Smooth muscle cell of the brain vasculature (primary cell): ENCODE results near the gene GALNT17.
"Not testable (repeated sequence)": the region's sequence is repeated elsewhere in the genome, so short reads cannot be mapped to it uniquely, and the experiment has no call there.

Source experiments
- DNase-seq: peaks from one replicate; pipeline ENCODE4 v3.0.0-alpha.2; 2012; ENCODE audit warnings: low read depth, low spot score

The GALNT17 gene

DNA sequence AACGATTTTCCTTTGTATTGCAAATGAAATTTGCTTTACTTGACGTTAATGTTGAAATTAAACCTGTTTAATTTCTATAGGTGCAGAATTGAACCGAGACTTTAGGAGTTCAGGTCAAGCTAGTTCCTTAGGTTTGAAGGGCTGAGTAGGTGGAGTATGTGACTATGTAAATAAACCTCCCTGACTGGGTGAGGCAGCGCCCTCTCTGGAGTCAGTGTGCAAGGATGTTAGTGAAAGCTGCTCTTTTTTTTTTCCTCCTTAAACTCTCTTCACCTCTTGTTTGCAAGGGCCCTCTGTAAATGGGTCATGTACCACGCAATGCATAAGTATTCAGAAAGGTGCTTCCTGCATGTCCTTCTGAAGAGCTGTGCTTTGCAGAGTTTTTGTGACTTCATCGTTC, 33.8 kb downstream of the GALNT17 start:
- DNase-seq = no peak

DNA sequence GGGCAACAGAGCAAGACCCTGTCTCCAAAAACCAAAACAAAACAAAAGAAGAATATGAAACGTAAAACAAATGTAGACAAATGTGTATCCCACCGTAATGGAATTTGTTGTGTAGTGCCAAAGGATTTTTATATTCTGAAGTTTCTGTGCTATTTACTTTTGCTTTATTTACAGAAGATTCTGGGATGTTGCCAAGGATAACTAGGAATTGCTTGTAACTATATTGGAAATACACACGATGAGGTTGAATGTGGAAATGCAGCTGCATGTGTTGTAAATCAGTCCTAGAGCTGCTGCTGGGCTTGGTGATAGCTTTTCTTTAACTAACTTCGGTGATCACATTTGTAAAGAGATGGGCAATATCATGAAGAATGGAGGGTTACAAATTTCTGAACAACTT, 39.5 kb downstream of the GALNT17 start:
- no peak for DNase-seq

DNA sequence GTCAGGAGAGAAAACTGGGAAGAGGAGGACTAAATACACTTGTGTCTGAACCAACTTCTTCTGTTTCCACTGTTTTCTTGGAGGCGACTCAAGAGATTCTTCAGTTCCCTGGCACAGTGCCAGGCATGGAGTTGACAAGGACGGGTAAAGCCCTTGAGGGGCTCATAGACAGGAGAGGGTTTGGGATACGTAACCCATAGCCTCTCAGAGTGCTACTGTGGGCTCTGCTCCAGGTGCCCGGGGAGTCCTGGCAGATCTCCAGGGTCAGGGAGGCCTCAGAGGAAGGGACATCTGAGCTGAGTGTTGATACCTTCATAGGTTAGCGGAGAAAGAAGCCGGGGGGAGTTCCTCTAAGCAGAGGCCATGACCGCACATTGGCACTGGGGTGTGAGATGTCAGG, 42.0 kb downstream of the GALNT17 start:
- DNase-seq = no peak

DNA sequence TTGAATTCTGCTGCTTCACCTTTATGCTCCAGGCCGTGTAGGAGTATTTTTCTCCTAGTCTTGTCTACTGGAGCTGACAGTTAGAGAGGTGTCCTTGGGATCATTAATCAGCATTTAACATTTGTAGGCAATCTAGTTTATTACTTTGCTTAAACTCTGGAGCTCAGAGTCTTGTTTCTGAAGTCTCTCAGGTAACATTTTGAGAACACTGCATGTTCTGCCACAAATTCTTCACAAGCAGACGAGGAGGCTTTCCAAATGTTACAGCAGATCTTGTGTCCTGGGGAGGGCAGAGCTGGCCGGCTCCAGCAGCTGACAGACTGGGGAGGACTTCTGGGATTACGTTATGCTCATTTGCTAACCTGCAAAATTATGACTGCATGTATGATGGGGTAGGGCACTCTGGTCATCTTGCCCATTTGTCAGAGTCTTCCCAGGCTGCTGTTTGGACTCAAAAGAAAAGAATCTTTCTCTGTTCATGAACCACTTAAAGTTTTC, 50.5 kb downstream of the GALNT17 start:
- DNase-seq = no peak

DNA sequence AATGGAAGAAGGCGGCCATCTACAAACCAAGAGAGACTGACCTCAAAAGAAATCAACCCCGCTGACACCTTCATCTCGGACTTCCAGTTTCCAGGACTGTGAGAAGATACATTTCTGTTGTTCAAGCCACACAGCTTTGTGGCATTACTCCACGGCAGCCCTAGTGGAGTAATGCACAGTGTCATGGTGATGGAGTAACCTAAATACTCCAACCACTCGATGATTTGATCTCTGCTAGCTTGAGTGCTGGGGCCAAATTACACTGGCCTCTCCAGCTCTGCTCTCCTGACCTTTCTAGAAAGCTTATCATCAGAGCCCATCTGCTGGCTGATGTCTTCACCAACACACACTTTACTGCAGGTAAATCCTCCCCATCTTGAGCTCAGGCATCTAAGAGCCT, 52.2 kb downstream of the GALNT17 start:
- no peak for DNase-seq

DNA sequence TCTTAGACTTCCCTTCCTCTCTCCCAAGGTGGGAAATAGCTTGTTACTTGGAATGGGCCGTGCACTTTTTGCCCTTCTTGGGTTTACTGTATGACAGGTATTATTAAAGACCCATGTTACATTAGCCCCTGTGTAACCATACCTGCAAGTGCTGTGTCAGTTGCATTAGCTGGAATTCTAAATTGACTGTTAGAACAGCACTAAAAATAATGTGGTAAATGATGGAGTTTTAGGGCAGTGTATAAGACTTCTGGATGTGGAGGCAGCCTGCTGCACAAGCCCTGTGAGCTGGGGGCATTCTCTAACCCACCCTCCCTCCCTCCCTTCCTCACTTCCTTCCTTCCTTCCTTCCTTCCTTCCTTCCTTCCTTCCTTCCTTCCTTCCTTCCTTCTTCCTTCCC, 52.7 kb downstream of the GALNT17 start:
- no peak for DNase-seq

DNA sequence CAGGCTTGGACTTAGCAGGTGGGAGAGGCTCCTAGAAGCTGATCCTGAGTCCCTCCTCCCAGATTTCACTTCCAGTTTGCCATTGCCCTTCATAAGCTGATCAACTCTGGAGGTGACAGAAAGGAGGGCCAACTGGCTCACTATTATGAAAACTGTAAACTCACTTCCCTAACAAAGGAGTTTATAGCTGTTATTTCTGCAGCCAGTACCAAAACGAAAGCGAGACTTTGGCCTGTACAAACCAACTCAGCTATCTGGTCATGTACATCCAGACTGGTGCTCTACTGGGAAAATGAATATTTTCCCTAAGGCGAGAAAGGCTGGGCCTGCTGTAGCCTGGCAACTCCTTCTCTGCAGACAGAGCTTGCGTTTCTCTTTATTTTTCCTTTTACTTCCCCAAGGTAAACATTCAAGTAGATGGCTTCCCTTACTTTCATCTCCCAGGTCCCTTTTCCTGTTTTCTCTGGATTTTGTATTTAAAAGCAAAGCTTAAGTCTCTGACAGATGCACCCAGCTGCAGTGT, 54.7 kb downstream of the GALNT17 start:
- no peak for DNase-seq

DNA sequence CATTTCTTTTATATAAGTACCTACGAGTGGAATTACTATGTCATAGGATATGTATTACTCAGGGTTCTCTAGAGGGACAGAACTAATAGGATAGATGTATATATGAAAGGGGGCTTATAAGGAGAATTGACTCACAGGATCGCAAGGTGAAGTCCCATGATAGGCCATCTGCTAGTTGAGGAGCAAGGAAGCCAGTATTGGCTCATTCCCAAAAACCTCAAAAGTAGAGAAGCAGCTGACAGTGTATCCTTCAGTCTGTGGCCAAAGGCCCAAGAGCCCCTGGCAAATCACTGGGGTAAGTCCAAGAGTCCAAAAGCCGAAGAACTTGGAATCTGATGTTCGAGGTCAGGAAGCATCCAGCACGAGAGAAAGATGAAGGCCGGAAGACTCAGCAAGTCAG, 59.8 kb downstream of the GALNT17 start:
- no peak for DNase-seq

DNA sequence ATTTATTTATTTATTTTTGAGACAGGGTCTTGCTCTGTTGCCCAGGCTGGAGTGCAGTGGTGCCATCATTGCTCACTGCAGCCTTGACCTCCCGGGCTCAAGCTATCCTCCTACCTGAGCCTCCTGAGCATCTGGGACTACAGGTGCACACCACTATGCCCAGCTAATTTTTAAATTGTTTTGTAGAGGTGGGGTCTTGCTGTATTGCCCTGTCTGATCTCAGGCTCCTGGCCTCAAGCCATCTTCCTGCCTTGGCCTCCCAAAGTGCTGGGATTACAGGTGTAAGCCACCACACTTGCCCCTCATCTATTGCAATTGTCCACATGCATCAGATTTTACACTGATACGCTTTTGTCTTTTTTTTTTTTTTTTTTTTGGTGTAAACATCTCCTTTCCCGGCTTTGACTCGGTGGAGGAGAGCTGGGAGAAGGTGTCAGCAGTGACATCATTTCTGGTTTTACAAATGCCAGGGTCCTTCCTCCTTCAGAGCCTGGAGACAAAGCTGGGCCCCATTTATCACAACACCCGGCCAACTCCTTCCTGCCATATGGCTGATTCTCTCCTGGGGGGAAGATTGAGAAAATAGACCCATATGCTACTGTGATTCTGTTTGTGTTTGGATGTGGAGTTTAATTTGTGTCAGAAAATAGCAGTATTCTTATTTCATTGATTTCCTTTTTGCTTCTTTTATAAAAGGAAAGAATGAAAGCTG, 61.3 kb downstream of the GALNT17 start:
- DNase-seq = no peak

DNA sequence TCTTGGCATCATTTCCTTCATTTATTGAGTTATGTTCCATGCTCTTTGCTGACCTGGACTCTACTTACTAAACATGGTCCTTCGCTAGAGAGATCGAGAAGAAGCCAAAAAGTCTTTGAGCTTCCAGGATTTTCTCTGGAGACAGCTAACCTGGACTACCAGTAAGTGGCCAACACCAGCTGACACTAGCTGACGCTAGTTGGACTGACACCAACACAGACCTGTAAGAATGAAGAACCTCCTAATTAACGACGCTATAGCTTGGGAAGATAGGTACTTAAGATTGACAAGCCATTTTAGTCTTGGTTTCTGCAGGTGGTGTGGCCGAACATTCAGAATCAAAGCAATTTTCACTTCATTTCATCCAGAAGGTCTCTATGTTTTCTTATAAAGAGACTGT, 66.4 kb downstream of the GALNT17 start:
- DNase-seq = no peak

DNA sequence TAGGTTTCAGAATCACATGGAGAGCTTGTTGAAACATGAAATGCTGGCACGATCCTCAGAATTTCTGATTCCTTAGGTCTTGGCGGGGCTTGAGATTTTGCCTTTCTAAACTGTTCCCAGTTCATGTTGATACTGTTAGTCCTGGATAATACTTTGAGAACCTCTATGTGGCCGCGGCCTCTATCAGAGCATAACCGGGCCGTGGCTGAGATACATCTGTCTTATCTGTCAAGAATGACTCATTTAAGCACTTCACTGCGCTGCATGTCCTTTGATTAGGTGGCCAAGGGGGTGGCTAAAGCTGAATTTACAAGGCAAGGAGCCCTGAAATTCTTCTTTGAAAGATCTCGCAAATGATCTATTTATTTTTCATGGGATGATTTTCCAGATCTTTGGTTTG, 66.9 kb downstream of the GALNT17 start:
- no peak for DNase-seq

DNA sequence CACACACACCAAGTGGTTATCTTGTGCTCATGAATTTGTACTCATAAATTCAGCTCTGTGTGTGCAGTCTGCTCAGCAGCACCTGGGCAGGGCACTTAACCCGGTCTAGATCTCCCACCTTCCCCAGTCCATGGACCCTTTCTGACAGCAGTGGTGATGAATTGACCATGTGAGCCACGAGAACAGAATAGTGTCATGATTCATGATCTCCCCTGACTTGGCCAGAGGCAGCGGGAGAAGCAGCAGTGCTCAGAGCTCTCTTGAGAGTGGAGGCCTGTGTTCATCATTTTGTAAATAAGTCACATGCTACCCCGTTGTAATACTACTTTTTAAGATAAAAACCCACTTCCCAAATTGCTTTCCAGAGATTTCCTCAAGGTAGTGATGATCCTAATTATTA, 74.2 kb downstream of the GALNT17 start:
- no peak for DNase-seq

DNA sequence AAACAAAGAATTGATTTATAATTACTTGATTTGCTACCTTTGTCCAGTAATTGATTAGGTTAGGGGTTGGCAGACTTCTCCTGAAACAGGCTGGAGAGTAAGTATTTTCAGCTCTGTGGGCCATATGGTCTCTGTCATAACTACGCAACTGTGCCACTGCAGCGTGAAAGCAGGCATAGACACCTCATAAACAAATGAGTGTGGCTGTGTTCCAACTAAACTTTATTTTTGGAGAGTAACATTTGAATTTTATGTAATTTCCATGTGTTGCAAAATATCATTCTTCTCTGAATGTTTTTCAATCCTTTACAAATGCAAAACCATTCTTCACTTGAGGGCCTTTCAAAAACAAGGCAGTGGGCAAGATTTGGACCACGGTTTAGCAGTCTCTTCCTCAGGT, 76.9 kb downstream of the GALNT17 start:
- no peak for DNase-seq

DNA sequence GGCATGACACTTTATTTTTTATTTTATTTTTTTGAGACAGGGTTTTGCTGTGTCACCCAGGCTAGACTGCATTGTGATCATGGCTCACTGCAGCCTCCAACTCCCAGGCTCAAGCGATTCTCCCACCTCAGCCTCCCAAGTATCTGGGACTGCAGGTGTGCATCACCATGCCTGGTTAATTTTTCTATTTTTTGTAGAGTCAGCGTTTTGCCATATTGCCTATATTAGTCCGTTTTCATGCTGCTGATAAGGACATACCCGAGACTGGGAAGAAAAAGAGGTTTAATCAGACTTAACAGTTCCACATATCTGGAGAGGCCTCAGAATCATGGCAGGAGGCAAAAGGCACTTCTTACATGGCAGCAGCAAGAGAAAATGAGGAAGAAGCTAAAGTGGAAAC, 77.5 kb downstream of the GALNT17 start:
- DNase-seq = not testable (repeated sequence)

DNA sequence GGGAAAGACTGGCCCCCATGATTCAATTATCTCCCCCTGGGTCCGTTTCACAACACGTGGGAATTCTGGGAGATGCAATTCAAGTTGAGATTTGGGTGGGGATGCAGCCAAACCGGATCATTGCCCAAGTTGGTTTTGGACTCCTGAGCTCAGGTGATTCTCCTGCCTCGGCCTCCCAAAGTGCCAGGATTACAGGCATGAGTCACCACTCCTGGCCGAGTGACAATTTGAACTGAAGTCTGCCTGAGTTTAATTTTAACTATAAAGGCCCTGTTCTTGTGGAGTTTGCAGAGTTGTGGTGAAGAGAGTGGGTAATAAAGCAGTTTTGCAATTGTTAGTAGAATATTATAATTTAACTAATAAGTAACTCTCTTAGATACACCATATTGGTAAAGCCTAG, 78.3 kb downstream of the GALNT17 start:
- no peak for DNase-seq

DNA sequence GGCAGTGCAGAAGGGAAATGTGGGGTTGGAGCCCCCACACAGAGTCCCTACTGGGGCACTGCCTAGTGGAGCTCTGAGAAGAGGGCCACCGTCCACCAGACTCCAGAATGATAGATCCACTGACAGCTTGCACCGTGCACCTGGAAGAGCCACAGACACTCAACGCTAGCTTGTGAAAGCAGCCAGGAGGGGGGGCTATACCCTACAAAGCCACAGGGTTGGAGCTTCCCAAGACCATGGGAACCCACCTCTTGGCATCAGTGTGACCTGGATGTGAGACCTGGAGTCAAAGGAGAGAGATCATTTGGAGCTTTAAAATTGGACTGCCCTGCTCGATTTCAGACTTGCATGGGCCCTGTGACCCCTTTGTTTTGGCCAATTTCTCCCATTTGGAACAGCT, 80.5 kb downstream of the GALNT17 start:
- DNase-seq = not testable (repeated sequence)

DNA sequence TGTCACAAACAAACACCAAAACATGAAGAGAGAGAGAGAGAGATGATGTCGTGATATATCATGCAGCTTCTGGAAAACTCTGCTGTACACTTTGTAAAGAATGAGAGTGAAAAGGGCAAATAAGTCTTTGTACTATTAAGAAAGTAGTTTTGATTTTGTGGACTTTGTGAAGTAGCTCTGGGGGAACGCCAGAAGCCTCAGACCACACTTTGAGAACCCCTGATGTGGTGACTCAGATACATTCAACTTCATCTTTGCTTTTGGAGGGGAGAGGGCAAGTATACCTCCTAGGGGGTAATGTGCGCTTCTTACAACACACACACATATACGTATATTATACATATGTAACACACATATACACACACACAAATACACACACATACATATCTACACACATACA, 84.3 kb downstream of the GALNT17 start:
- DNase-seq = no peak

DNA sequence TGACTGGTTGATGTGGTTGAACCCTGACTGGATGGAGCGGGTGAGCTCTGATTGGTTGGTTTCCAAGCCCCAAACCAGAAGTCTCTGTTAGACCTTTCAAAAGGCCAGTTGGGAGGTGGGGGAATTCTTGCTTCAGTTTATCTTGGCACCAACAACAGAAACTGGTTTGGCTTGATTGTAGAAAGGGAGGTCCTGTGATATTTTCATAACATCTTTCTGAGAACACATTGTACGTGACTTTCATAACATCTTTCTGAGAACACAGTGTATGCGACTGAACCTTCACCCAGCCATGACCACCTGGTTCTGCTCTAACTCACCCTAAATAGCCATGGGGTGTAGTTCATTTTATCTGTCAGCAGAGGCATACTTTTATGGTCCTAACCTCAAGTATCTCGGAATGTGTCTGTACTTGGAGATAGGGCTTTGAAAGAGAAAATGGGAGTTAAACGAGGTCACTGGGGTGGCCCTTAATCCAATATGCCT, 88.3 kb downstream of the GALNT17 start:
- DNase-seq = no peak

DNA sequence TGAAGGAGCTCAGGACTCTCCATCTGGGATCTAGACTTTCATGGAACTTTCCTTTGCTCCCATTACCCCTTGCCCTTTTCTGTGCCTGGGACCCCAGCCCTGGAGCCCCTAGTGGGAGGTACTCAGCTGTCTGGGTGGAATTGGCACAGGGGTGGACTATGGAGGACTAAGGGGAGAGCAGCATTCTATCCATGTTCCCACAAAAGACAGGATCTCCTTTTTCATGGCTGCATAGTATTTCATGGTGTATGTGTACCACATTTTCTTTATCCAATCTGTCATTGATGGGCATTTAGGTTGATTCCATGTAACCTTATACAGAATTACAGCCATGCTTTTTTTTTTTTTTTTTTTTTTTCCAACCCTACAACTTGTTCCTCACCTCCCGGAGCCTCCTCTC, 89.1 kb downstream of the GALNT17 start:
- no peak for DNase-seq

DNA sequence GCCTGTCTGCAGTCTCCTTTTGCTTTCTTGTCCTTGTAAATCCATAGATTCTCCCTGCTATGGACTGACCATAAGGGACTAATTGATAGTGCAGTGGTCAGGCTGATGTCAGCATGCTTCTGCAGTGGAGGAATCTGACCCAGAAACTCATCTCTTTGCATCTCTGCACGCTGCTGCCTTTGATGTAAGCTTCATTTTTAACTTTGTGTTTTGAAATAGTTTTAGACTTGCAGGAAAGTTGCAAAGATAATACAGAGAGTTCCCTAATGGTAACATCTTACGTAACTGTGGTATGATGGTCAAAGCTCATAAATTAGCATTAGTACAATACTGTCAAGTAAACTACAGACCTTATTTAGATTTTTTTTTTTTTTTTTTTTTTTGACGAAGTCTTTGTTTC, 89.6 kb downstream of the GALNT17 start:
- no peak for DNase-seq

DNA sequence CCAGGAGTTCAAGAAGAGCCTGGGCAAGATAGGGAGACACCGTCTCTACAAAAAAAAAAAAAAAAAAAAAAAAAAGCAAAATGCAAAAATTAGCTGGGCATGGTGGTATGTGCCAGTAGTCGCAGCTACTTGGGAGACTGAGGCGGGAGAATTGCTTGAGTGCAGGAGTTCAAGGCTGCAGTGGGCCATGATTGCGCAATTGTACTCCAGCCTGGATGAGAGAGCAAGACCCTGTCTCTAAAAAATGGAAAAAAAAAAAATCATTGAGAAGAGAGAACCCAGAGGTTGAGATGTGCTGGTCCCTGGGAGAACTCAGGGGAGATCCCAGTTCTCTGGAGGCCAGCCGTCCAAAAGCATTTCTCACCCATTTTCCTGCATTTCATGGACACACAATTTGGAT, 95.2 kb downstream of the GALNT17 start:
- no peak for DNase-seq

DNA sequence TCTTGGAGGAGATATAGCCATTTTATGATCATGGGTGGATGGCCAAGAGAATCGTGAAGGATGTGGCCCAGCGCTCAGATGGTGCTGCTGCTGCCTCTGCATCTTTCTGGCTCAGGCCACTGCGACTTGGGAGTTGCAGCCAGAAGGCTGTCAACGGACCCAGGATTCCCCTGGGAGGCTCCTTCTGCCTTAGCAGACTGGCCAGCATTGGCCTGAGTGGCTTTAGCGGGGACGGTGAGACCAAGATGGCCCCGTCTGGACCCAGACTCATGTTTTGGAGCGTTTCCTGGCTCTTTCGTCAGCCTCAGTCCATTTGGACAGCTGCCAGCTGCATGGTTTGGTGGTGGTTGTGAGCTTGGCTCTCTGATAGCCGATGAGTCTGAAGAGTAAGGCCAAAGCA, 97.2 kb downstream of the GALNT17 start:
- DNase-seq = no peak

DNA sequence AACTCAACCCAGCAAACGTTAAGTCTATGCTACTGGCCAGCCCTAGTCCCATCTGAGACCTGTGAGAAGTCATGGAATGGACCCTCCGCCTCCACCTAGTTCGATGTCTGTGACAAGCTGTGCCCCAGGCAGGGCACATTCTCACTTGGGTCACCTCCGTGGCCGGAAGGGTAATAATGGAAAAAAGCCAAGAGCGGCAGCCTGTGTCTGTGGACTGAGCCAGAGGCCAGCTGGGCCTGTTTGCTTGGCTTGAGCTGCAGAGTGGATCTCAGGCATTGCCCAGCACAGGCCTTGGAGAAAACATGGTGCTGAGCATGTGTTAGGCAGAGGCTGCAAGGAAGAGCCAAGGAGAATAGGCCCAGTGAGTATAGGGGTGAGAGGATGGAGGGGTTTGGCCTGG, 97.8 kb downstream of the GALNT17 start:
- DNase-seq = no peak

DNA sequence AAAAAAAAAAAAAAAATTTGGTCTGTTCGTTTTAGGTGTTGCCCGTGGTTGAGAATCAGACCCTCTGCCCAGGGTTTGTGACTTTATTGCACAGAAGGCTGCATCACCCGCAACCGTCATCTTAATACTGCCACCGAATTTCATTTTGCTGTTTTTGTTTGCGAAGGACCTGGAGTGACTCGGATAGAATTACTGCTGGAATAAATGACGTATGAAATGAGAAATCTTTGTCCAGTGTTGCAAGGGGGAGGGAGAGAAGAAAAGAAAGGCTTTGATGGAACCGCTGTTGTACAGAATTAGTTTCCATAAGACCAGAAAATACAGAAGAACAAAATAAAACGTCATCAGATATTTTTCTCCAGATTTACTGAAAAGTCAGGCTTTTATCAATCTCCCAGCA, 103.3 kb downstream of the GALNT17 start:
- DNase-seq = no peak
